Small intestine (tissue), 7 donors: ENCODE measurements around the gene ZC3H12C. TPM values are rescaled to one million over a fixed set of nuclear protein-coding genes. Genes with fewer than 3 reads are reported as not detected.

Experiments used
- DNase-seq, 2 donors: peaks; one replicate each; pipeline versions ENCODE4 v3.0.0 to v3.0.0-alpha.2; 2013
- FAIRE-seq: peaks from 2 replicates; lab custom pipeline; 2012; peaks lifted over from hg19 to GRCh38; lab: Jason Lieb, UNC
- H3K27ac ChIP-seq, 3 donors: one replicate each; pipeline ENCODE4 v1.5.1; 2013; ENCODE audit warnings: low read length in 2 of 3, mild to moderate bottlenecking in 2 of 3, control low read depth in 1 of 3, inconsistent platforms in 1 of 3, low read depth in 1 of 3, moderate library complexity in 1 of 3
- H3K27me3 ChIP-seq, 3 donors: one replicate each; pipeline ENCODE4 v1.6.1; 2013; ENCODE audit warnings: low read length in 3 of 3, inconsistent platforms in 1 of 3; ENCODE audit not compliant: control insufficient read depth in 3 of 3, insufficient read depth in 3 of 3
- H3K36me3 ChIP-seq, 3 donors: one replicate each; pipeline ENCODE4 v1.6.1; 2013; ENCODE audit warnings: low read length in 3 of 3, inconsistent platforms in 1 of 3, low read depth in 1 of 3, mild to moderate bottlenecking in 1 of 3, moderate library complexity in 1 of 3; ENCODE audit not compliant: control insufficient read depth in 3 of 3, insufficient read depth in 2 of 3
- H3K4me1 ChIP-seq, 3 donors: one replicate each; pipeline ENCODE4 v1.6.1; 2013; ENCODE audit warnings: low read length in 2 of 3, inconsistent platforms in 1 of 3, low read depth in 1 of 3, mild to moderate bottlenecking in 1 of 3, moderate library complexity in 1 of 3; ENCODE audit not compliant: control insufficient read depth in 3 of 3, insufficient read depth in 2 of 3
- H3K4me3 ChIP-seq, 3 donors: one replicate each; pipeline ENCODE4 v1.5.1; 2013; ENCODE audit warnings: low read length in 3 of 3, control low read depth in 1 of 3, inconsistent platforms in 1 of 3, low read depth in 1 of 3, mild to moderate bottlenecking in 1 of 3, moderate library complexity in 1 of 3
- H3K9me3 ChIP-seq, 2 donors: one replicate each; pipeline ENCODE4 v1.6.1; 2013; ENCODE audit warnings: low read depth in 1 of 2, low read length in 1 of 2; ENCODE audit not compliant: control insufficient read depth in 2 of 2, insufficient read depth in 1 of 2
- WGBS, 3 donors: extraction: QIAGEN DNeasy Blood & Tissue Kit; methylation state at CpG; one replicate each; pipeline ENCODE4 v1.1.7; 2013; 5-methylcytosine and 5-hydroxymethylcytosine counted together
- polyA plus RNA-seq, 4 donors: library from polyadenylated mRNA; stranded (reverse) in 3 of 4; unstranded in 1 of 4; fragments of 200-250 nt in 3 of 4; fragments of 120-200 nt in 1 of 4; gene quantifications; one replicate each; pipeline versions ENCODE4 v1.2.1 to v1.2.3, GENCODE V29; 2013
- donor health status: healthy with polysubstance abuse.
- donor health status: control.
- donor health status: control.
- donor health status: Bipolar disorder and iron deficiency.
- donor health status: healthy.

ZC3H12C gene
- polyA plus RNA-seq, 4 donors, result 0.27 to 16.8 (median 1.1) TPM

GRCh38 chr11:110119317-110119716, 26.1 kb downstream of the ZC3H12C start:
- Histone ChIP-seq H3K9me3 (no peaks in the 10 kb centered on the region), H3K36me3 (peaks cover 0 to 17% (median 0%) of the 10 kb centered on the region in 3 donors), H3K27ac (no peak overlapping the region), H3K4me3 (no peak overlapping the region), H3K27me3 (no peaks in the 10 kb centered on the region), H3K4me1 (no peaks in the 10 kb centered on the region)
- FAIRE-seq (no peak), DNase-seq (no peak)
- 84 to 90% (median 87%) methylated on average over 2 of the region's 2 CpGs for WGBS, 3 donors

GRCh38 chr11:110121204-110121603, 28.0 kb downstream of the ZC3H12C start:
- H3K4me1 ChIP-seq, result no peaks in the 10 kb centered on the region
- H3K27me3 ChIP-seq, result no peaks in the 10 kb centered on the region
- H3K4me3 ChIP-seq, result no peak overlapping the region
- H3K36me3 ChIP-seq, result peaks cover 0 to 6% (median 0%) of the 10 kb centered on the region in 3 donors
- FAIRE-seq, result no peak
- H3K27ac ChIP-seq, result no peak overlapping the region
- H3K9me3 ChIP-seq, result no peaks in the 10 kb centered on the region
- no peak for DNase-seq
- 10 to 33% (median 29%) methylated on average over 4 of the region's 4 CpGs for WGBS, 3 donors

GRCh38 chr11:110123003-110123402, 29.8 kb downstream of the ZC3H12C start:
- FAIRE-seq, result no peak

GRCh38 chr11:110124605-110125004, 31.4 kb downstream of the ZC3H12C start:
- FAIRE-seq, result no peak
- Histone ChIP-seq H3K4me3 (no peak overlapping the region), H3K27ac (peak overlapping the region in 1 of 3 donors; percentile 19), H3K4me1 (peaks cover 0 to 6% (median 0%) of the 10 kb centered on the region in 3 donors), H3K36me3 (peaks cover 0 to 3% (median 0%) of the 10 kb centered on the region in 3 donors), H3K27me3 (no peaks in the 10 kb centered on the region), H3K9me3 (no peaks in the 10 kb centered on the region)
- no peak for DNase-seq
- 41 to 63% (median 42%) methylated on average over 2 of the region's 2 CpGs for WGBS, 3 donors

More at GRCh38 chr11:110123003-110123402, 29.8 kb downstream of the ZC3H12C start:
- WGBS, 3 donors, result 80 to 95% (median 91%) methylated on average over 3 of the region's 3 CpGs
- no peaks in the 10 kb centered on the region for H3K27me3 ChIP-seq
- no peaks in the 10 kb centered on the region for H3K9me3 ChIP-seq
- no peak for DNase-seq
- no peak overlapping the region for H3K27ac ChIP-seq
- H3K4me1 ChIP-seq, result peaks cover 0 to under 1% (median 0%) of the 10 kb centered on the region in 3 donors
- peaks cover 0 to 6% (median 0%) of the 10 kb centered on the region in 3 donors for H3K36me3 ChIP-seq
- H3K4me3 ChIP-seq, result no peak overlapping the region

GRCh38 chr11:110125632-110126031, 32.4 kb downstream of the ZC3H12C start:
- H3K27ac ChIP-seq, result peak overlapping the region in 1 of 3 donors; percentile 49
- FAIRE-seq, result no peak
- peaks cover 0 to 3% (median 0%) of the 10 kb centered on the region in 3 donors for H3K36me3 ChIP-seq
- peak; percentile 77 to 81 for DNase-seq
- no peaks in the 10 kb centered on the region for H3K9me3 ChIP-seq
- H3K27me3 ChIP-seq, result no peaks in the 10 kb centered on the region
- peaks cover 0 to 12% (median 0%) of the 10 kb centered on the region in 3 donors for H3K4me1 ChIP-seq
- 77 to 93% (median 77%) methylated on average over 4 of the region's 4 CpGs for WGBS, 3 donors
- H3K4me3 ChIP-seq, result no peak overlapping the region

GRCh38 chr11:110126936-110127335, 33.7 kb downstream of the ZC3H12C start:
- H3K27me3 ChIP-seq, result no peaks in the 10 kb centered on the region
- H3K9me3 ChIP-seq, result no peaks in the 10 kb centered on the region
- peaks cover 0 to 3% (median 0%) of the 10 kb centered on the region in 3 donors for H3K36me3 ChIP-seq
- DNase-seq (no peak), FAIRE-seq (no peak)
- H3K27ac ChIP-seq, result peak overlapping the region in 1 of 3 donors; percentile 49
- peaks cover 0 to 19% (median 2%) of the 10 kb centered on the region in 3 donors for H3K4me1 ChIP-seq
- H3K4me3 ChIP-seq, result no peak overlapping the region
- 89 to 97% (median 90%) methylated on average over 4 of the region's 4 CpGs for WGBS, 3 donors

- DNase-seq, result peak in 1 of 2 donors; percentile 27
- 23 to 38% (median 37%) methylated on average over 2 of the region's 2 CpGs for WGBS, 3 donors
- Histone ChIP-seq H3K36me3 (peaks cover 0 to 3% (median 0%) of the 10 kb centered on the region in 3 donors), H3K4me3 (no peak overlapping the region), H3K4me1 (peaks cover 0 to 19% (median 2%) of the 10 kb centered on the region in 3 donors), H3K27me3 (no peaks in the 10 kb centered on the region), H3K27ac (peak overlapping the region in 1 of 3 donors; percentile 45), H3K9me3 (no peaks in the 10 kb centered on the region)
- FAIRE-seq, result no peak
Observed at GRCh38 chr11:110128161-110128560, 35.0 kb downstream of the ZC3H12C start.

- Histone ChIP-seq H3K9me3 (no peaks in the 10 kb centered on the region), H3K4me1 (peaks cover 0 to 19% (median 2%) of the 10 kb centered on the region in 3 donors), H3K4me3 (no peak overlapping the region), H3K27ac (peak overlapping the region in 1 of 3 donors; percentile 79), H3K36me3 (no peaks in the 10 kb centered on the region), H3K27me3 (no peaks in the 10 kb centered on the region)
- 15 to 60% (median 37%) methylated on average over 10 of the region's 10 CpGs for WGBS, 3 donors
- peak; percentile 65 to 86 for DNase-seq
- no peak for FAIRE-seq
Observed at GRCh38 chr11:110130642-110131238, 37.5 kb downstream of the ZC3H12C start.
